Trophoblast cell (in vitro differentiated cells and primary cell): ENCODE results near the gene TMEM266.

ENCODE experiments used
- DNase-seq, 2 donors: peaks; one replicate each; pipeline ENCODE4 v3.0.0-alpha.2; 2016
- H2AFZ ChIP-seq: 2 replicates; pipeline ENCODE4 v1.6.1; 2013; ENCODE audit warnings: low read length, moderate library complexity, mild to moderate bottlenecking; ENCODE audit not compliant: insufficient read depth, poor library complexity
- H2AK5ac ChIP-seq: 2 replicates; pipeline ENCODE4 v1.6.1; 2013; ENCODE audit warnings: mild to moderate bottlenecking, low read length
- H2BK120ac ChIP-seq: 2 replicates; pipeline ENCODE4 v1.6.1; 2013; ENCODE audit warnings: low read length, mild to moderate bottlenecking, moderate library complexity; ENCODE audit not compliant: insufficient read depth, poor library complexity
- H2BK12ac ChIP-seq: 2 replicates; pipeline ENCODE4 v1.6.1; 2013; ENCODE audit warnings: mild to moderate bottlenecking, low read length, moderate library complexity
- H2BK5ac ChIP-seq: 2 replicates; pipeline ENCODE4 v1.6.1; 2013; ENCODE audit warnings: low read length, low read depth, moderate library complexity, mild to moderate bottlenecking; ENCODE audit not compliant: poor library complexity
- H3K14ac ChIP-seq: 2 replicates; pipeline ENCODE4 v1.6.1; 2013; ENCODE audit warnings: mild to moderate bottlenecking, low read length
- H3K18ac ChIP-seq: 2 replicates; pipeline ENCODE4 v1.6.1; 2013; ENCODE audit warnings: mild to moderate bottlenecking, low read length
- H3K23ac ChIP-seq: 2 replicates; pipeline ENCODE4 v1.6.1; 2013; ENCODE audit warnings: low read length
- H3K27ac ChIP-seq: 2 replicates; pipeline ENCODE4 v1.5.1; 2013; ENCODE audit warnings: low read depth, mild to moderate bottlenecking, inconsistent platforms, low read length, moderate library complexity
- H3K27me3 ChIP-seq: 2 replicates; pipeline ENCODE4 v1.6.1; 2013; ENCODE audit warnings: inconsistent platforms, mild to moderate bottlenecking, low read length, moderate library complexity; ENCODE audit not compliant: insufficient read depth
- H3K36me3 ChIP-seq, 2 experiments: 1 replicate in 1 of 2; 2 replicates in 1 of 2; pipeline ENCODE4 v1.6.1; 2013; ENCODE audit warnings: low read length in 2 of 2, mild to moderate bottlenecking in 2 of 2, moderate library complexity in 1 of 2; ENCODE audit not compliant: insufficient read depth in 2 of 2, control insufficient read depth in 1 of 2
- H3K4ac ChIP-seq: 2 replicates; pipeline ENCODE4 v1.6.1; 2013; ENCODE audit warnings: low read depth, mild to moderate bottlenecking, low read length, moderate library complexity
- H3K4me1 ChIP-seq, 2 experiments: 1 replicate in 1 of 2; 2 replicates in 1 of 2; pipeline ENCODE4 v1.6.1; 2013; ENCODE audit warnings: low read length in 2 of 2, mild to moderate bottlenecking in 2 of 2, moderate library complexity in 1 of 2; ENCODE audit not compliant: insufficient read depth in 2 of 2, control insufficient read depth in 1 of 2
- H3K4me2 ChIP-seq: 2 replicates; pipeline ENCODE4 v1.6.1; 2013; ENCODE audit warnings: inconsistent platforms, mild to moderate bottlenecking, low read length, moderate library complexity
- H3K4me3 ChIP-seq: 2 replicates; pipeline ENCODE4 v1.5.1; 2013; ENCODE audit warnings: mild to moderate bottlenecking, low read depth, low read length, inconsistent platforms
- H3K79me1 ChIP-seq: one replicate; pipeline ENCODE4 v1.6.1; 2013; ENCODE audit warnings: low read length
- H3K79me2 ChIP-seq: 2 replicates; pipeline ENCODE4 v1.6.1; 2013; ENCODE audit warnings: low read length, mild to moderate bottlenecking; ENCODE audit not compliant: control insufficient read depth, insufficient read depth, poor library complexity
- H3K9ac ChIP-seq: 2 replicates; pipeline ENCODE4 v1.6.1; 2013; ENCODE audit warnings: mild to moderate bottlenecking, low read length
- H3K9me3 ChIP-seq: 2 replicates; pipeline ENCODE4 v1.6.1; 2013; ENCODE audit warnings: low read depth, mild to moderate bottlenecking, control low read depth, inconsistent platforms, low read length; ENCODE audit not compliant: insufficient read depth
- H4K12ac ChIP-seq: 2 replicates; pipeline ENCODE4 v1.6.1; 2013; ENCODE audit warnings: low read depth, mild to moderate bottlenecking, low read length, moderate library complexity
- H4K8ac ChIP-seq: 2 replicates; pipeline ENCODE4 v1.6.1; 2013; ENCODE audit warnings: low read depth, mild to moderate bottlenecking, low read length, moderate library complexity
- H4K91ac ChIP-seq: one replicate; pipeline ENCODE4 v1.6.1; 2013; ENCODE audit warnings: low read depth, mild to moderate bottlenecking, low read length, moderate library complexity
- WGBS: extraction: QIAGEN DNeasy Blood & Tissue Kit; methylation state at CpG from one replicate; pipeline ENCODE4 v1.1.7; 2013; ENCODE audit warnings: missing lambda C conversion rate; ENCODE audit not compliant: insufficient read length, insufficient coverage; ENCODE audit errors: extremely low coverage; 5-methylcytosine and 5-hydroxymethylcytosine counted together

TMEM266 gene

GRCh38 chr15:76196269-76197231, 136.8 kb downstream of the TMEM266 start:
- no peak overlapping the region for H3K4me2 ChIP-seq
- no peak overlapping the region for H2BK12ac ChIP-seq
- no peak overlapping the region for H2BK5ac ChIP-seq
- H3K9ac ChIP-seq: no peak overlapping the region
- H4K12ac ChIP-seq: no peak overlapping the region
- no peaks in the 10 kb centered on the region for H3K79me2 ChIP-seq
- no peak overlapping the region for H3K4me3 ChIP-seq
- H3K23ac ChIP-seq: no peak overlapping the region
- no peaks in the 10 kb centered on the region for H3K27me3 ChIP-seq
- no CpG with 5 or more reads among the region's 18 CpGs for WGBS
- no peak overlapping the region for H4K8ac ChIP-seq
- no peak overlapping the region for H3K18ac ChIP-seq
- H3K4ac ChIP-seq: no peak overlapping the region
- no peaks in the 10 kb centered on the region for H3K79me1 ChIP-seq
- H3K36me3 ChIP-seq: no peaks in the 10 kb centered on the region
- no peak for DNase-seq
- no peaks in the 10 kb centered on the region for H3K9me3 ChIP-seq
- H2AFZ ChIP-seq: no peak overlapping the region
- no peak overlapping the region for H4K91ac ChIP-seq
- H2BK120ac ChIP-seq: no peak overlapping the region
- no peak overlapping the region for H3K14ac ChIP-seq
- no peak overlapping the region for H2AK5ac ChIP-seq
- peaks cover 4 to 10% of the 10 kb centered on the region in 2 experiments for H3K4me1 ChIP-seq
- H3K27ac ChIP-seq: no peak overlapping the region

- no peak overlapping the region for H4K12ac ChIP-seq
- no peaks in the 10 kb centered on the region for H3K79me2 ChIP-seq
- no peak for DNase-seq
- H3K18ac ChIP-seq: no peak overlapping the region
- no peak overlapping the region for H3K27ac ChIP-seq
- H3K9ac ChIP-seq: no peak overlapping the region
- WGBS: no CpG with 5 or more reads among the region's 8 CpGs
- H2BK5ac ChIP-seq: no peak overlapping the region
- H3K4me2 ChIP-seq: no peak overlapping the region
- no peaks in the 10 kb centered on the region for H3K9me3 ChIP-seq
- no peak overlapping the region for H3K14ac ChIP-seq
- H3K79me1 ChIP-seq: no peaks in the 10 kb centered on the region
- no peak overlapping the region for H3K4me3 ChIP-seq
- H3K27me3 ChIP-seq: no peaks in the 10 kb centered on the region
- H2BK12ac ChIP-seq: no peak overlapping the region
- H2AFZ ChIP-seq: no peak overlapping the region
- no peak overlapping the region for H2BK120ac ChIP-seq
- no peaks in the 10 kb centered on the region for H3K36me3 ChIP-seq
- H3K4ac ChIP-seq: no peak overlapping the region
- peaks cover 4 to 10% of the 10 kb centered on the region in 2 experiments for H3K4me1 ChIP-seq
- no peak overlapping the region for H3K23ac ChIP-seq
- H2AK5ac ChIP-seq: no peak overlapping the region
- H4K91ac ChIP-seq: no peak overlapping the region
- no peak overlapping the region for H4K8ac ChIP-seq
These were observed 138.1 kb downstream of the TMEM266 start for GRCh38 chr15:76197703-76198455.

GRCh38 chr15:76198456-76199105, 138.8 kb downstream of the TMEM266 start:
- no peak overlapping the region for H2AK5ac ChIP-seq
- no peaks in the 10 kb centered on the region for H3K79me1 ChIP-seq
- H3K79me2 ChIP-seq: no peaks in the 10 kb centered on the region
- peaks cover 1 to 2% of the 10 kb centered on the region in 2 experiments for H3K36me3 ChIP-seq
- WGBS: no CpG with 5 or more reads among the region's 6 CpGs
- no peaks in the 10 kb centered on the region for H3K27me3 ChIP-seq
- no peak overlapping the region for H4K8ac ChIP-seq
- no peak overlapping the region for H4K91ac ChIP-seq
- H3K9me3 ChIP-seq: no peaks in the 10 kb centered on the region
- no peak for DNase-seq
- no peak overlapping the region for H3K14ac ChIP-seq
- H3K18ac ChIP-seq: no peak overlapping the region
- H3K23ac ChIP-seq: no peak overlapping the region
- no peak overlapping the region for H2BK120ac ChIP-seq
- no peak overlapping the region for H3K4me2 ChIP-seq
- H3K4me1 ChIP-seq: peaks cover 4 to 10% of the 10 kb centered on the region in 2 experiments
- no peak overlapping the region for H2AFZ ChIP-seq
- H4K12ac ChIP-seq: no peak overlapping the region
- H3K27ac ChIP-seq: no peak overlapping the region
- H3K4me3 ChIP-seq: no peak overlapping the region
- no peak overlapping the region for H2BK12ac ChIP-seq
- no peak overlapping the region for H3K9ac ChIP-seq
- no peak overlapping the region for H3K4ac ChIP-seq
- no peak overlapping the region for H2BK5ac ChIP-seq
